B cell (primary cell): ENCODE results near the gene ADD3. TPM values are rescaled to one million over a fixed set of nuclear protein-coding genes. Genes with fewer than 3 reads are reported as not detected.

Experiments used
- ATAC-seq: fragments of 200-7000 bp; cut with Tn5 transposase; one replicate; pipeline ENCODE4 v1.10.0; 2021; ENCODE audit warnings: low read depth, mild to moderate bottlenecking, moderate number of reproducible peaks, moderate library complexity
- CTCF ChIA-PET: fragments of 350-600 bp; sonication (Branson Sonifier 250); formaldehyde crosslinking; loops from one replicate; lab custom pipeline; 2021; ENCODE audit warnings: antibody characterized with exemption, inconsistent platforms; lab: Charles Lee
- POLR2A ChIA-PET: fragments of 350-600 bp; sonication (Branson Sonifier 250); formaldehyde crosslinking; loops from one replicate; lab custom pipeline; 2021; ENCODE audit warnings: antibody characterized with exemption; lab: Charles Lee
- DNase-seq: peaks from one replicate; pipeline ENCODE4 v3.0.0; 2013
- H2AFZ ChIP-seq: 2 replicates; pipeline ENCODE4 v1.6.1; 2012; ENCODE audit warnings: mild to moderate bottlenecking, low read depth, low read length; ENCODE audit not compliant: insufficient read depth, poor library complexity, severe bottlenecking
- H3K27ac ChIP-seq, 2 donors: 1 replicate in 1 of 2; 2 replicates in 1 of 2; pipeline ENCODE4 v1.5.1; 2012 to 2013; ENCODE audit warnings: low read length in 2 of 2, mild to moderate bottlenecking in 2 of 2, moderate library complexity in 1 of 2
- H3K27me3 ChIP-seq, 4 experiments: fragments of 200-600 bp in 1 of 4; sonication (generic) in 1 of 4; replicated peaks in 1 of 4; 1 replicate in 2 of 4; 2 replicates in 2 of 4; pipeline versions ENCODE4 v1.6.1 to v1.7.0; 2013 to 2016; ENCODE audit warnings: low read length in 3 of 4, mild to moderate bottlenecking in 2 of 4, mixed read lengths in 1 of 4, moderate library complexity in 1 of 4; ENCODE audit not compliant: insufficient read depth in 4 of 4, control insufficient read depth in 3 of 4; ENCODE audit errors: control extremely low read depth in 1 of 4
- H3K36me3 ChIP-seq, 2 experiments: replicated peaks in 1 of 2; 1 replicate in 1 of 2; 2 replicates in 1 of 2; pipeline versions ENCODE4 v1.6.1 to v1.7.1; 2013; ENCODE audit warnings: low read length in 1 of 2; ENCODE audit not compliant: insufficient read depth in 2 of 2, control insufficient read depth in 1 of 2; ENCODE audit errors: control extremely low read depth in 1 of 2, extremely low read depth in 1 of 2
- H3K4me1 ChIP-seq, 2 donors: fragments of 200-600 bp in 1 of 2; sonication (generic) in 1 of 2; 1 replicate in 1 of 2; 2 replicates in 1 of 2; pipeline versions ENCODE4 v1.5.1 to v1.6.1; 2013 to 2017; ENCODE audit warnings: low read length in 2 of 2; ENCODE audit not compliant: control insufficient read depth in 2 of 2, insufficient read depth in 2 of 2
- H3K4me2 ChIP-seq: replicated peaks from 2 replicates; pipeline ENCODE3; 2012; ENCODE audit warnings: mild to moderate bottlenecking, low read depth, low read length; ENCODE audit not compliant: poor library complexity, severe bottlenecking
- H3K4me3 ChIP-seq, 5 experiments: fragments of 200-600 bp in 1 of 5; sonication (generic) in 1 of 5; 1 replicate in 3 of 5; 2 replicates in 2 of 5; pipeline versions ENCODE4 v1.5.1 to v1.7.0; 2011 to 2016; ENCODE audit warnings: low read length in 4 of 5, mild to moderate bottlenecking in 4 of 5, low read depth in 2 of 5, control low read depth in 1 of 5, moderate library complexity in 1 of 5; ENCODE audit not compliant: insufficient read depth in 1 of 5; ENCODE audit errors: control extremely low read depth in 1 of 5, extremely low read depth in 1 of 5
- H3K79me2 ChIP-seq: fragments of 200-600 bp; sonication (generic); one replicate; pipeline ENCODE4 v1.6.0; 2016; ENCODE audit warnings: low read length; ENCODE audit not compliant: control insufficient read depth, insufficient read depth
- H3K9ac ChIP-seq: fragments of 200-600 bp; sonication (generic); 2 replicates; pipeline ENCODE4 v1.6.1; 2017; ENCODE audit warnings: mild to moderate bottlenecking, low read length, moderate library complexity
- H3K9me3 ChIP-seq, 3 donors: one replicate each; pipeline versions ENCODE4 v1.6.1 to v1.7.1; 2013; ENCODE audit warnings: low read length in 2 of 3; ENCODE audit not compliant: control insufficient read depth in 2 of 3, insufficient read depth in 1 of 3; ENCODE audit errors: control extremely low read depth in 1 of 3
- H4K20me1 ChIP-seq: 2 replicates; pipeline ENCODE4 v1.6.0; 2012; ENCODE audit warnings: mild to moderate bottlenecking, low read length; ENCODE audit not compliant: insufficient read depth, control insufficient read depth, poor library complexity, severe bottlenecking
- H3K27ac Mint-ChIP-seq: one replicate; pipeline ENCODE4 v1.8.0; 2021; ENCODE audit warnings: mixed read lengths
- H3K27me3 Mint-ChIP-seq: one replicate; pipeline ENCODE4 v1.8.0; 2021; ENCODE audit warnings: mixed read lengths
- H3K4me1 Mint-ChIP-seq: one replicate; pipeline ENCODE4 v1.8.0; 2021; ENCODE audit warnings: mixed read lengths
- H3K4me3 Mint-ChIP-seq: one replicate; pipeline ENCODE4 v1.8.0; 2021; ENCODE audit warnings: mixed read lengths
- H3K9me3 Mint-ChIP-seq: one replicate; pipeline ENCODE4 v1.8.0; 2022; ENCODE audit warnings: mixed read lengths; ENCODE audit not compliant: insufficient read depth
- EZH2 ChIP-seq: IDR thresholded peaks from 2 replicates; pipeline ENCODE4 v1.6.1; 2012; ENCODE audit warnings: borderline replicate concordance, low read depth, mild to moderate bottlenecking, moderate library complexity, low read length; ENCODE audit not compliant: insufficient read depth, poor library complexity, severe bottlenecking
- WGBS: methylation state at CpG from one replicate; pipeline ENCODE4 v1.1.5; 2013; ENCODE audit warnings: missing lambda C conversion rate; ENCODE audit not compliant: insufficient coverage; 5-methylcytosine and 5-hydroxymethylcytosine counted together
- intact Hi-C: fragments of 100-400 bp; cut with micrococcal nuclease; formaldehyde crosslinking; loops from one replicate; pipeline ENCODE4 v1.10.0; 2022
- polyA plus RNA-seq: library from polyadenylated mRNA; depleted of rRNA; stranded (reverse); fragments of >200 nt; gene quantifications from 2 replicates; pipeline ENCODE4 v1.2.3, GENCODE V29; 2012
- total RNA-seq, 2 donors: library from RNA; stranded (reverse); fragments of 120-200 nt in 1 of 2; gene quantifications; 1 replicate in 1 of 2; 2 replicates in 1 of 2; pipeline versions ENCODE4 v1.2.3 to v1.2.4, GENCODE V29; 2013 to 2022
- TF ChIP-seq, protein P1 (sequence below): fragments of 200-600 bp; IDR thresholded peaks from one replicate; pipeline ENCODE4 v1.8.0; 2022; ENCODE audit warnings: antibody characterized with exemption, mild to moderate bottlenecking

Gene ADD3
- total and polyA plus RNA-seq, 2 donors (not counting 1 experiment from before 2014, with no cell fraction given): 156 to 185 TPM

DNA sequence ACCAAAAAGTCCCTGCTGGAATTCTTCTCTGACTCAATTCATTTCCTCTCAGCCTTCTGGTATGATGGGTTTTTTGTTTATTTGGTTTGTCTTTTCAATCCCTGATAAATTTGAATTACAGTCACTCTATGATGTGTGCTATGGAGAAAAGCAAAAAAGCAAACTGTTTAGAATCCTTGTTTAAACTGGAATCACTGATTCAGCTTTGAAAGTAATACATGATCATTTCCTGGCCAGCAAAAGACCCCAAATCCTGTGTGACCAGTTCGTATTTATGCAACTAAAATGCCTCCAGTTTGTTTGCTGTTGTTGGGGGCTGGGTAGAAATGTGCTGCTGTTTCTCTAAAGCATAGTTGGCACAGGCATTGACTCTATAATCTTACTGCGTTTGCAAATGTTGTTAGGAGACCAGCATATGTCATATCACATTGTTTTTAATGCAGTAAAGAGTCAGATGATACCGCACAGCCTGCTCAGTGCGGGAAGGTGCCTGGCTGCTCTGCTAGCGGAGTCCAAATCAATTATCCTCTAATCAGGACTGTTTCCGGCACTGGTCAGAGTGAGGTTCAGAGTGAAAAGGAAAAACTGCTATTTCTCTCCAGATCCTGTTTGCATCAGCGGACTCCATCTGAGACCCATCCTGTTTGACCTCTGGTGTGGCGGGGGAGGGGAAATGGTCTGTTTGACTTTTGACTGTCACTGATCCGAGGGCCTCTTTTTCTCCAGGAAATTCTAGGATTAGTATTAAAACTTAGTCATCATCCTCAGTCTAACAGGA lies 40.6 kb upstream of the ADD3 start:
- DNase-seq: no peak
- Histone ChIP-seq H3K27ac (no peak overlapping the region), H3K4me2 (no peak overlapping the region), H3K79me2 (no peaks in the 10 kb centered on the region), H3K27me3 (peaks cover 0 to 5% (median 0%) of the 10 kb centered on the region in 4 experiments), H2AFZ (no peak overlapping the region), H3K4me3 (no peak overlapping the region), H3K4me1 (no peaks in the 10 kb centered on the region), H3K36me3 (no peaks in the 10 kb centered on the region), H3K9ac (no peak overlapping the region), H4K20me1 (no peaks in the 10 kb centered on the region), H3K9me3 (no peaks in the 10 kb centered on the region)
- ATAC-seq: no peak
- Mint-ChIP-seq H3K27me3 (no peaks in the 10 kb centered on the region), H3K4me1 (no peaks in the 10 kb centered on the region), H3K9me3 (no peaks in the 10 kb centered on the region), H3K27ac (no peak overlapping the region), H3K4me3 (no peak overlapping the region)
- TF ChIP-seq, protein P1, sequence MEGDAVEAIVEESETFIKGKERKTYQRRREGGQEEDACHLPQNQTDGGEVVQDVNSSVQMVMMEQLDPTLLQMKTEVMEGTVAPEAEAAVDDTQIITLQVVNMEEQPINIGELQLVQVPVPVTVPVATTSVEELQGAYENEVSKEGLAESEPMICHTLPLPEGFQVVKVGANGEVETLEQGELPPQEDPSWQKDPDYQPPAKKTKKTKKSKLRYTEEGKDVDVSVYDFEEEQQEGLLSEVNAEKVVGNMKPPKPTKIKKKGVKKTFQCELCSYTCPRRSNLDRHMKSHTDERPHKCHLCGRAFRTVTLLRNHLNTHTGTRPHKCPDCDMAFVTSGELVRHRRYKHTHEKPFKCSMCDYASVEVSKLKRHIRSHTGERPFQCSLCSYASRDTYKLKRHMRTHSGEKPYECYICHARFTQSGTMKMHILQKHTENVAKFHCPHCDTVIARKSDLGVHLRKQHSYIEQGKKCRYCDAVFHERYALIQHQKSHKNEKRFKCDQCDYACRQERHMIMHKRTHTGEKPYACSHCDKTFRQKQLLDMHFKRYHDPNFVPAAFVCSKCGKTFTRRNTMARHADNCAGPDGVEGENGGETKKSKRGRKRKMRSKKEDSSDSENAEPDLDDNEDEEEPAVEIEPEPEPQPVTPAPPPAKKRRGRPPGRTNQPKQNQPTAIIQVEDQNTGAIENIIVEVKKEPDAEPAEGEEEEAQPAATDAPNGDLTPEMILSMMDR: no peak
- TF ChIP-seq EZH2: no peak
- intact Hi-C loops: no loop called here
- WGBS: 100% methylated on average over 4 of the region's 9 CpGs
- ChIA-PET POLR2A (no interaction called here), CTCF (interaction anchor here (1.0 to 1.6 kb wide), 2 partner anchors 9 to 11 kb away, joined by 4 to 13 read pairs; no protein-coding TSS in a partner anchor)

DNA sequence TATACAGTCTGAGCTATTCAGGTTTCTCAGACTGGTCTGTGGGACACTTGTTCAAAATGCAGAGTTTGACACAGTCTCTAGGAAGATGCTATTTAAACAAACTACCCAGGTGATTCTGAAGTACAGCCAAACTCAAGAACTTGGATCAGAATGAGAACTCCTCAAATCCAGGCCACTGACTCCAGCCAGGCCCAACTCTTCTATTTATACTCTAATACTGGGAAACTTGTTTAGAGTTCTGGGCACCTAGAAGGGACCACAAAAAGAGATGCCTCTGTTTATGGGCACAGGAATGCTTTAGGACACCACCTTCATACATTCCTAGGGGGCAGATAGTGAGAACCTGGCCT lies 40.1 kb upstream of the ADD3 start:
- DNase-seq (no peak), ATAC-seq (no peak)
- peaks cover 0 to 5% (median 0%) of the 10 kb centered on the region in 4 experiments for H3K27me3 ChIP-seq
- H3K9ac ChIP-seq: no peak overlapping the region
- no peaks in the 10 kb centered on the region for H3K4me1 ChIP-seq
- H3K79me2 ChIP-seq: no peaks in the 10 kb centered on the region
- H3K27ac ChIP-seq: no peak overlapping the region
- no peaks in the 10 kb centered on the region for H3K9me3 ChIP-seq
- Mint-ChIP-seq H3K4me1 (no peaks in the 10 kb centered on the region), H3K4me3 (no peak overlapping the region), H3K27ac (no peak overlapping the region), H3K27me3 (no peaks in the 10 kb centered on the region), H3K9me3 (no peaks in the 10 kb centered on the region)
- H4K20me1 ChIP-seq: no peaks in the 10 kb centered on the region
- intact Hi-C loops: no loop called here
- no peaks in the 10 kb centered on the region for H3K36me3 ChIP-seq
- ChIA-PET POLR2A (no interaction called here), CTCF (interaction anchor here (0.8 to 1.6 kb wide), 3 partner anchors 8 to 11 kb away, joined by 3 to 13 read pairs (median 4); no protein-coding TSS in a partner anchor)
- no peak overlapping the region for H3K4me2 ChIP-seq
- H3K4me3 ChIP-seq: no peak overlapping the region
- TF ChIP-seq, protein P1: no peak
- no peak for TF ChIP-seq EZH2
- H2AFZ ChIP-seq: no peak overlapping the region
